ENCODE results near the gene SYT8.
"Not testable (repeated sequence)": the region's sequence is repeated elsewhere in the genome, so short reads cannot be mapped to it uniquely, and the experiment has no call there.

SYT8 gene

DNA sequence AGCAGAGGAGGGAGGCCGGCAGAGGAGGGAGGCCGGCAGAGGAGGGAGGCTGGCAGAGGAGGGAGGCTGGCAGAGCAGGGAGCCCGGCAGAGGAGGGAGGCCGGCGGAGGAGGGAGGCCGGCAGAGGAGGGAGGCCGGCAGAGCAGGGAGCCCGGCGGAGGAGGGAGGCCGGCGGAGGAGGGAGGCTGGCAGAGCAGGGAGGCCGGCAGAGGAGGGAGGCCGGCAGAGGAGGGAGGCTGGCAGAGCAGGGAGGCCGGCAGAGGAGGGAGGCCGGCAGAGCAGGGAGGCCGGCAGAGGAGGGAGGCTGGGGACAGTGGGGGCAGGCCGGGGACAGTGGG, 39.0 kb downstream of the SYT8 start:
- not testable (repeated sequence) for DNase-seq (ENCODE audit: low read depth)

DNA sequence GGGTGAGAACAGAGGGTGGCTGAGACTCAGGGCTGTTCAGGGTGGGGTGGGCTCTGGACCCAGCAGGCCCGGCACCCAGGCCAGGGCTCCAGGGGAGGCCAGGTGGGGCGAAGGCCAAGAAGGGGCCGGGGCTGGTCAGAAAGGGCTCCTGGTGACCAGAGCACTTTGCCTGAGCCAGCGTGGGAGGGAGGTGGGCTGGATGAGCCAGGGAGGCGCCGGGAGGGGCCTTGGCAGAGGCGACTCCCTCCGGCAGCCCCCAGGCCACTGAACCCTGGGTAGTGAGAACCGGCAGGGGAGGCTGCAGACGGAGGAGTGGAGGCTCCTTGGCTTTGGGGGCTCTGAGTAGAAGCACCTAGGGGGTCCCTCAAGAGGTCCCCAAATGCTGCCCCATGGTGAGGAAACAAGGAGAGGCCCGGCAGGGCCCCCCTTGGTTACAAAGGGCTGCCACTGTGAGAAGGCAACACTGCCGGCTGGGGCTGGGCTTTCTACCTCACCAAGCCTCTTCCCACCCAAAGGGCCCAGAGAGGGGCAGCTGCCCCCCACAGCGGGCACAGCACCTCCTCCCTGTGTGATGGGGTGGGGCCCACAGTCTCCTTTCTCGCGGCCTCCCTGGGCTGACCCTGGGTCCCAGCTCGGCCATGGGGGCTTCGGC, 39.8 kb downstream of the SYT8 start:
- DNase-seq (ENCODE audit: low read depth) = not testable (repeated sequence)

DNA sequence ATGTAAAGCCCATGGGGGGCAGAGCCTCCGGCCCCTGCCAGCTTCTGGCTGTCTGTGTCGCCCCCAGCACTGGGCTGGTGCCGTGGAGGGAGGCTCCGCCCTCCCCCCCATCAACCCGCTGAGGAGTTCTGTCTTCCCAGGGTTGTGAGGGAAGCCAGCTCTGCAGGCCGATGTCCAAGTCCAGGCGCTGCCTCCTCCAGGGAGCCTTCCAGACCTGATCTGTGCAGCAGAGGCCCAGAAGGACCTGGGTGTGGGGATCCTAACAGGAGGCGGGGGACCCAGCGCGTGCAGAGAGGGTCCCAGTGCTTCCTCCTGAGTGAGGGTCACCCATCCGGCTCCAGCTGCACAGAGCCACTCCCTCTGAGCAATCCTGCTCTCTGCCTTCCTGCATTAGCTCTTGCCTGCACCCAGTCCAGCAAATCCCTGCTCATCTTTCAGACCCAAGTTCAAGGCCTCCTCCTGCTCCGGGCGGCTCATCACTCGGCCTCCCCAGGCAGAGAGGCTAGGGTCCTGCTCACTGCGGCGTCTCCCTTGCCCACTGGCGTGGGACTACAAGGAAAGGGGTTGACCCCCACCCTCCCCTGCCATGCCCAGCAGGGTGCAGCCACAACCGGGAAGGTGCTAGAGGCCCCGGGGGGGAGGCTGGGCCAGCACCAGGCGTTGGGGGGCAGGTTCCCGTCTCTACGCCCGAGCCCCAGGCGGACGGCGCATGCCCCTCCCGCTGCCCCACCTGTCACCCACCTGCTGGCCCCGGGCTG, 40.5 kb downstream of the SYT8 start:
- no peak for DNase-seq (ENCODE audit: low read depth)

DNA sequence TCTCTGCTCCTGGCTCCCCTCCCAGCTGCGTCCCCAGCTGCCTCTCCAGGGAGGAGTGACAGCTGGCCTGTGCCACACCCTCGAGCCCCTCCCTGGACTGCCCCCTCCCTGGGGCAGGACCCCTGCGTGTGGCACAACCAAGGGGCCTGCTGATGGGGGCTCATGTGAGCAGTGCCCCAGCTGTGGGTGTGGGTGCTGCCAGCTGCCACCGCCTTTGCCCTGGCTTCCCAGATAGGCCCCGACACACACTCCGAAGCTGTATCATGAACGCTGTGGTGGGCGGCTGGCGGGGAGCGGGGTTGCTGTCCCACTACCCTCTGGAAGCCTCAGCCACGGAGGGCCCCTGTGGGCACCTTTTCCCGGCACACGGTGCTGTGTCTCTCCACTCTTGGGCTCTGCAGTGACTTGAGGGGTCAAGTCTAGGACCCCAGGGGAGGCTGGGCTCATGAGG, 41.1 kb downstream of the SYT8 start:
- not testable (repeated sequence) for DNase-seq (ENCODE audit: low read depth)

DNA sequence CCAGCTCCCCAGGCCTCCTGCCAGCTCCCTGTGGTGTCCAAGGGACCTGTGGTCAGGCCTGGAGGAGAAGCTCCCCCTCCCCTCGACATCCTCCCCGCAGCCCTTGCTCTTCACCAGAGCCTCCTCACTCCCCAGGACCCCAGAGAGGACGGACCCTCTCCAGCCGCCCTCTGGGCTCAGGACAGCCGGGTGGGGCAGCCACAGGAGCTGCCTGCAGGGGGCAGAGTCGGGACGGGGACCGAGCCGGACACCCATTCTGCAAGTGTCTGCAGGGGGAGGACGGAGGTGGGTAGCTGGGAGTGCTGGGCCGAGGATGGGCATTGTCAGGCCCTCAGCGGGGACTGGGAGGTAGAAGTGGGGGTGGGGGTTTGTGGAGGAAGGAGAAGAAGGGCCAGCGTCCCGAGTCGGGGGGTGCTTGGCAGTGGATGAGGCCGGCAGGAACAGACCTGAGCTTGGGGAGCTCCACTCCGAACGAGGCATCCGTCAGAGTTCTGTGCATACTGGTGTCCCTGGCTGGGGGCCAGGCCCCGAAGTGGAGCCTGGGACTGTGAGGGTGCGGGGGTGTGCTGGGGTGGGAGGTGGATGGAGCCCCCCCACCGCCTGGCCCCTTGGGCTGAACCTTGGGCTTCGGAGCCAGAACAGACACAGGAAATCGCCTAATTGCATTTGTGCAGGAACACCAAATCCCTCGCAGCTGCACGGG, 41.7 kb downstream of the SYT8 start:
- DNase-seq (ENCODE audit: low read depth) = no peak

DNA sequence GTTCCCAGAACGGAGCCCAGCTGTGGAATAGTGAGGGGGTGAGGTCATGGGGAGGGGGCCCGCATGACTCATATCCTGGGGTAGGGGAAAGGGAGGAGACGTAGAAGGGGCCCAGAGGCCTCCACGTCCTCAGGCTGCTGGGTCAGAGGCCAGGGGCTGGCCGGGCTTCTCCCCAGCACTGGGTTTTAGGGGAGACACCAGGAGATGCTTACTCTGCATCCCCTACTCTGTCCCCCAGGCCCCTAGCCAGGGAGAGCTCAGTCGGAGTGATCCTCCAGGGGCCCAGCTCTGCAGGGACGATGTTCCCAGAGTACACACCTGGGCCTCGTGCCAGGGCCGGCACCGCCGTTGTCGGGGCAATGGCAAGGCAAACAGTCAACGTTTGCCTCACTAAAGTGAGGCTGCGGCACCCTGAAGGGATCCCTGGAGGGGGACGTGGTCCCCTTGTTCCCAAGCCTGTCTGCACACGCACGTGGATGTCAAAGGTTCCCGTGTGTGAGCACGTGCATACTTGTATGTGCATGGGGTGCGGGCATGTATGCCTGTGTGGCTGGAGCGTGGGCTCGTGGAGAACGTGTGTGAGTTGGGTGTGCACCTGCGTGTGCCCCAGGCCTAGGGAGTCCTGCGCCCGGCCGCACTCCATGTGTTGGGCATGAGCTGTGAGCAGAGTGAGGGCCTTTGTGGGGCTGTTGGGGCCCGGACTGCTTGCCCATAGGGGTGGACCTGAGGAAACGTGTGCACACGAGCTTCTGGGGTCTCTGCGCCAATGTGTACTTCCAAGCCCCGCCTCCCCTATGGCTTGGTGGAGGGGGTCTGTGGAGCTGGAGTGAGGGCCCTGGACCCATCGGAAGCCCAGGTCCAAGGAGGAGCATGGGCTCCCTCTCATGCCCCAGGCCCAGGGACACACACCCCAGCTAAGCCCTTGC, 42.7 kb downstream of the SYT8 start:
- no peak for DNase-seq (ENCODE audit: low read depth)

DNA sequence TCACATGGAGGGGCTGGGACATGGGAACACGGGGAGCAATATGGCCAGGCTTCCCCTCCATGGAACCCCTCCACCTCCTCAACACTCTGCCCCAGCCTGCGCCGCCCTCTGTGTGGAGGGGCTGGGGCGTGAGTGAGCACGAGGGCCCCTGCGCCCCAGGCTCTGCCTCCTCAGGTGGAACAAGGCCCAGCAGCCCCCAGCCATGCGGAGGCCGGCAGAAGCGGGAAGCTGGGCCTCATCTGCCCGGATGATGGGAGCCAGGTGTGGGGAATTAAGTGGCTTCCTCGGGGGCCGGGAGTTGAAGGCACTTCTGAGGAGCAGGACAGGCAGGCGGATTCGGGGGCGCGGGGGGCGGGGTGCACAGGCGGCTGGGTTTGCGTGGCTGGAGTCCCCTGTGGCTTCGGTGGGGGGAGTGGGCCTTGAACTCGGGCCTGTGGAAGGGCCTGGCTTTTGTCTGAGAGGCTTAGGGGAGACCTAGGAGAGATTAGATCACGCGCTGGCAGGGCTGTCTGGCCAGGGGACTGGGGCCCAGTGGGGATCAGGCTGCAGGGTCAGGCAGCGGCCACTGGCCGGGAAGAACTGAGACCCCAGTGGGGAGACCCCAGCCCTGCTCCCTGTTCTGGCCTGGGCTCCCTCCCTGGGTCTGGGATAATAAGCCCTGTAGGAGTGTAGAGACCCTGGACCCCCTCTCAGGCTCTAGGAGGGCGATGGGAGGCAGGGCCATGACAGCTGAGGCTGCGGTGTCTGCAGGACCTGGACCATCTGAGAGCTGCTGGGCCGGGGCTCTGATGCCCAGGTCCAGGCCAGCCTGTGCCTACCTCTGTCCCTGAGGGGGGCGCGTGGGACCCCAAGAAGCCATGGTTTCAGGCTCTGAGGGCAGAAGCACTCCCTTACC, 43.6 kb downstream of the SYT8 start:
- DNase-seq (ENCODE audit: low read depth) = no peak

DNA sequence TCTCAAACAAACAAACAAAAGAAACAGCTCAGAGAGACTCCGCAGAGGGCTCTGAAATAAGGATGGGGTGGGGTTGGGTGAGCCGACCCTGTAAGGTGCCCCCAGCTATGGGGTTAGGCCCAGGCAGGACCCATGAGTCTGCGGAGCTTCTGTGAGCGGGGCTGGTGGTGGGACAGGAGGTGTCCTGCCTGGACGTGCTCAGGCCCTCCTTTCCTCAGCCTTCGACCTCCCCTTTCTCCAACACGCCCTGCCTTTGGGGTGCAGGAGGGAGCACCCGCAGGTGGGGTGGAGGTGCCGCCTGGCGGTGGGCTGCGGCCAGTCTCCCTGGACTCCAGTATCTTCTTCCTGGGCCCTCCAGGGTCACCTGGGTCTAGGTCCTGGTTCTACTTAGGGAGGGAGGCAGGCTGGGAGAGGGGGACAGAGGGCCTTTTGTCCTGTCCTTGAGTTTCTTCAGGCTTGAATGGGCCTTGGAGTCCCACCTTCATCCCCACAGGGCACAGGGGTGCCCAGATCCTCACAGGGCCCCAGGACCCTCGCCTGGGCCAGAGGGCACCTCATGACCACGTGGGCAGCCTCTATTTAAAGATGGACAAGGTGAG, 44.7 kb downstream of the SYT8 start:
- no peak for DNase-seq (ENCODE audit: low read depth)

DNA sequence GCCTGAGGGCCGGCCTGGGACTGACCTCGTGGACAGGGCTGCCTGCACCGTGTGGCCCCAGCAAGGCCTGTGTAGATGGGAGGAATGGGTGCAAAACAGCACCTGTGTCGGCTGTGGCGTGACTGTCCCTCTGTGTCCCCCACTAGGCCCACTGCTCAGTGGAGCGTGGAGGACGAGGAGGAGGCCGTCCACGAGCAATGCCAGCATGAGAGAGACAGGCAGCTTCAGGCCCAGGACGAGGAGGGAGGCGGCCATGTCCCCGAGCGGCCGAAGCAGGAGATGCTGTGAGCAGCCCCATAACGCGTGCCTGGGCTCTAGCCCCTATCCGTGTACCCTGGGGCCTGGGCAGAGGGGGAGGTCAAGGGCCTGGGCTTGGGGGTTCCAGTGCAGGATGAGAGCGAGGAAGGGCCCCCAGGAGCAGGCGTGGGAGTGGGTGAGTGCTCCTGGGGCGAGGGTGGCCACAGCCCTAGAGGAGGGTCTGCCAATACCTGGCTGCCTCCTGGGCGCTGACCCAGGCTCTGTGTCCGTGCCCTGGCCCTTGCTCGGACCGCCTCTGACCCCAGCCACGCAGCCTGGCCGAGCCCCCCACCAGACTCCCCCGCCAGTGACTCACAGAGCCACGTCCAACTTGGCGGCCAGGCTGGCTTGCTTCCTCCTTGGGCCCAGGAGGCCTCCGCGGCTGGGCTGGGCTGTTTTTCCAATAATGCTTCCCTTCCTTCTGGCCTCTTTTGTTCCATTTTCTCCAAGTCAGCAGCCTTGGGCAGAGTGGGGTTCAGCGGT, 45.3 kb downstream of the SYT8 start:
- no peak for DNase-seq (ENCODE audit: low read depth)

DNA sequence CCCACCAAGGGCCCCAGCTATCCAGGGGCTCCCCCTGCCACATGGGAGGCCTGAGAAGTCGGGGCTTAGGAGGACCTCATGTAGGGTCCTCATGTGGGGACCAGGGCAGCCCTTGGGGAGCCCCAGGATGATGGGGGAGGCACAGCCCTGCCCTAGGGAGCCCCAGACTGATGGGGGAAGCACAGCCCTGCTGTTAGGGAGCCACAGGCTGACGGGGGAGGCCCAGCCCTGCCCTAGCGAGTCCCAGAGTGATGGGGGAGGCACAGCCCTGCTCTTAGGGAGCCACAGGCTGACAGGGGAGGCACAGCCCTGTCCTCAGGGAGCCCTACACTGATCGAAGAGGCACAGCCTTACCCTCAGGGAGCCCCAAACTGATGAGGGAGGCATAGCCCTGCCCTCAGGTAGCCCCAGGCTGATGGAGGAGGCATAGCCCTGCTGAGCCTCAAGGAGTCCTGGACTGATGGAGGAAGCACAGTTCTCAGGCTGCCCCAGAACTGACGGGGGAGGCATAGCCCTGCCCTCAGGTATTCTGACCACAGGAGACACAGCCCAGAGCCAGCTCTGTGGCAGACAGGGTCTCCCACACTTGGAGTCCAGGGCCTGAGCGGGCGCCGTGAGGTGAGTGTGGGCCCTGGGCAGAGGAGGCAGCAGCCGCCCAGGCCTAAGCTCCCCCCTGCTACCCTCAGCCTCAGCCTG, 46.1 kb downstream of the SYT8 start:
- DNase-seq (ENCODE audit: low read depth) = no peak

DNA sequence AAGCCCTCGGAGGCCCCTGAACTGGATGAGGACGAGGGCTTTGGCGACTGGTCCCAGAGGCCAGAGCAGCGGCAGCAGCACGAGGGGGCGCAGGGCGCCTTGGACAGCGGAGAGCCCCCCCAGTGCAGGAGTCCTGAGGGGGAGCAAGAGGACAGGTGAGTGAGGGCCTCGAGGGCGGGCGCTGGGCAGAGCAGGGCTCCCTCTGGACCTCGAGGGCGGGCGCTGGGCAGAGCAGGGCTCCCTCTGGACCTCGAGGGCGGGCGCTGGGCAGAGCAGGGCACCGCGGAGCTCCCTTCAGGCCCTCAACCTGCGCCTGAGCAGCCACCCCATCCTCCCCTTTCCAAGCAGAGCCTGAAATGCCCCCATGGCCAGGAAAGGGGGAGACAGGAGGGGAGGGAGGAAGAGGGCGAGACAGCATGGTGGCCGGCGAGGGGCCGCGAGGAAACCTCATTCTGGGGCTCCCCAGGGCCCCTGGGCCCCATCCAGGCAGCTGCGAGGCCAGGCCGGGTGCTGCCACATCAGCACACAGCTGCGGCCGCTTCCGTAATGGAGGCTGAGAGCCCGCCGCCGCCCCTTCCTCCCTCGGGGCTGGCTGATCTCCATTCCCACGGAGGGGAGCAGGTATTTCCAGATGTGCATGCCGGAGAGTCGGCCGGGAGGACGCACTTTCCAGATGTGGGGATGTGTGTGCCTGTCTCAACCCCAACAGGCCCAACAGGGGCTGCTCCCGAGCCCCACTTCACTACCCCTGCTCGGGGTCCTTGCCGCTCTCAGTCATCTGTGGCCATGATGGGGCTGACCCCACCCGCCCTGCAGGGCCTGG, 46.9 kb downstream of the SYT8 start:
- no peak for DNase-seq (ENCODE audit: low read depth)

DNA sequence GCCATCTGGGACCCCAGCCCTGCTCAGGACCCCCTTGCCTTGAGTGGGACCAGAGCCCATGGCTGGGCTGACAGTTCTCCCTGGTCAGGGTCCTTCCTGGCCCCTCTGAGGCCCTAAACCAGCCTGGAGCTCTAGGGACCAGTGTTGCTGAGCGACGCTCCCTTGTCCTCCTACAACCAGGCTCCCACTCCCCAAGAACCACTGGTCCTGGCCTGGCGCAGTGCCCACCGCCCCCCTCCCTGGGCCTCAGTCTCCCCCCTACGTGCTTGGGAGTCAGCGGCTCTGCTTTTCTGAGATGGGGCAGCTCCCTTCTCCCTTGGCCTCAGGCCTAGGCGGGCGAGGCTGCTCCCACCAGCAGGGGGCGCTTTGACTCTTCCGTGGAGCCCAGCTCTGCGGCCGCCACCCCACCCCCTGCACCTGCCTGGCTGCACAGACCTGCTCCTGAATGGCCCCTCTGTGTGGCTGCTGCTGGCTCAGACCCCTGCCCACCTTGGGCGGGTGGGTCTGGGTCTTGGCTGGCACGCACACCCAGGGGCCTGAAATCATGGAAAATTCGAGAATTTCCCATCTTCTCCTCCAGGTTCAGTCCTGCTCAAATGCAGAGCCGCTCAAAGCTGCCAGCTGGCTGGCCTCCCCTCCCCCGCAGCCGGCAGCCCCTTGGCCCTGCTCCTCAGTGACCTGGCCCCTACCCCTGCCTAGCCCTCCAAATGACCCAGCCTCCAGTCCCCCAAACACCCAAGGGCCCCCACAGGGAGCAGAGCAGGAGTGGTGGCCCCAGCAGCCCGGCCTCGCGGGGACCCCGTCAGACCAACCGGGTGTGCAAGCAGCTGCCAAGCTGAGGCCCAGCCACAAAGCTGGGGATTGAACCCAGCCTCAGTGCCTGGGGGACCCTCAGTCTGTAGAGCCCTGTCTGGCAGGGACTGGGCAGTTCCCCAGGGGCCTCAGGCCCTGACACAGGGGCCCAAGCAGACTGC, 47.8 kb downstream of the SYT8 start:
- DNase-seq (ENCODE audit: low read depth) = no peak

DNA sequence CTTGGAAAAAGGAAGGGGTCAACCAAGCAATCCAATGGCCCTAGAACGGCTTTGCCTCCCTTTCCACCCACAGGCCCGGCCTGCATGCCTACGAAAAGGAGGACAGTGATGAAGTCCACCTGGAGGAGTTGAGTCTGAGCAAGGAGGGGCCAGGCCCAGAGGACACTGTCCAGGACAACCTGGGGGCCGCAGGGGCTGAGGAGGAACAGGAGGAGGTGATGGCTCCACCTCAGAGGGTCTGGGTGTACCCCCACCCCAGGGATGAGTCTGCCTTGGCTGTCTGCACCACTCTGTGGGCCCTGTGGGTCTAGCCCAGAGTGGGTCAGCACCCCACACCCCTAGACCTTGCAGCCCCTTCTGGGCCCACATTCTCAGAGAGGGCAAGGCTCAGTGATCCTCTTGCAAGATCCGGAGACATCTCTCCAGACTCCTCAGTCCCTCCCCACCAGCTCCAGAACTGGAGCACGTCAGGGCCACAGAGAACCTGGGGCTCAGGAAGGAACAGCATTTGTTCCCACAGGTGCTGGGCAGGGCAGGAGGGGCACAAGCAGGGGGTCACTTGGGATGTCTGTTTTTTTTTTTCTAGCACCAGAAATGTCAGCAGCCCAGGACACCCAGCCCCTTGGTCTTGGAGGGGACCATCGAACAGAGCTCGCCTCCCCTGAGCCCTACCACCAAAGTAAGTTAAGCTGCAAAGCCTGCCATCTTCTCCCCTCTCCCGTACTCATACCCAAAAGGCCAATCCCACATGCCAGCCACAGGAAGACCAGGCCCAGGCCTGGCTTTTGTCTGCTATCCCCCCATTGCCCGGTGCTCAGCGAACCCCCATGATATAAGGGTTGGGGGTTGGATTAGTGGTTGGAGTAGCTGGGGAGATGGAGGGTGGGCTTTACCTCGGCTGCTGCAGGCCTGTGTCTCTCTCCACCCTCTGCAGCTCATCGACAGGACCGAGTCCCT, 48.8 kb downstream of the SYT8 start:
- DNase-seq (ENCODE audit: low read depth) = no peak

DNA sequence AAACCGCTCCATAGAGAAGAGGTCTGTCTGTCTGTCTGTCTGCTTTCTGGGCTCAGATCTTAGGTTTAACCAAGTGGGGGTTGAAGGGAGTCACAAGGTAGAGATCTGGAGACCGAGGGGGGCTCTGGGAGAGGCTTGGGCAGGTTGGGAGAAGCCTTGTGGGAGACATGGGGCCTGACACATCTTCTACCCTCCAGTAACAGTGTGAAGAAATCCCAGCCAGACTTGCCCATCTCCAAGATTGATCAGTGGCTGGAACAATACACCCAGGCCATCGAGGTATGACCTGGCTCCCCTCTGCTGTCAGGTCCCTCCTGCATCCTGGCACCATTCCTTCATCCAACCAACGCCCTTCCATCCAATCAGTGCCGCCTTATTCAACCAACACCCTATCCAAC, 49.5 kb downstream of the SYT8 start:
- DNase-seq (ENCODE audit: low read depth) = no peak

DNA sequence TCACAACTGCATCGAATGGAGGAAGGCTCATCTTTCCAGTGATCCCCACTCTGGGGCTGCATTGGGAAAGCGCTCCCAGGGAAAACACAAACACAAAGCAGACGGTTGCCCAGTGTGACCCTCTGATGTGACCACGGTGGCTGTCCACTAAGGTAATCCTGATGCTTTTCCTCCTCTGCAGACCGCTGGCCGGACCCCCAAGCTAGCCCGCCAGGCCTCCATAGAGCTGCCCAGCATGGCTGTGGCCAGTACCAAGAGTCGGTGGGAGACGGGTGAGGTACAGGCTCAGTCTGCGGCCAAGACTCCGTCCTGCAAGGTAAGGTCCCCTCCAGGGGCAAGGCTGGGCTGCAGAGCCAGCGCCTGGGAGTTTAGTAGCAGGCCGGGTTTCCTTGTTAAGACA, 51.8 kb downstream of the SYT8 start:
- not testable (repeated sequence) for DNase-seq (ENCODE audit: low read depth)
